Esophagus mucosa (tissue), 1 donor: ENCODE measurements around the gene PLEKHG3. TPM values are rescaled to one million over a fixed set of nuclear protein-coding genes. Genes with fewer than 3 reads are reported as not detected.
A peak's percentile ranks its signal among the peaks of the same experiment; 100 is the strongest.

ENCODE experiments used
- ATAC-seq: fragments of 200-7000 bp; cut with Tn5 transposase; one replicate; pipeline ENCODE4 v1.9.1; 2020
- total RNA-seq: library from RNA; stranded (reverse); gene quantifications from one replicate; pipeline ENCODE4 v1.2.4, GENCODE V29; 2023
- donor health status: DM: yes; HTN: yes; CAD: no.

PLEKHG3 gene
- total RNA-seq, 1 donor from 2014 or later, result 62.9 TPM

- no peak for ATAC-seq
These were observed 24.6 kb downstream of the PLEKHG3 start for GRCh38 chr14:64728856-64729255.

- no peak for ATAC-seq
These were observed 25.3 kb downstream of the PLEKHG3 start for GRCh38 chr14:64729386-64730060.

DNA sequence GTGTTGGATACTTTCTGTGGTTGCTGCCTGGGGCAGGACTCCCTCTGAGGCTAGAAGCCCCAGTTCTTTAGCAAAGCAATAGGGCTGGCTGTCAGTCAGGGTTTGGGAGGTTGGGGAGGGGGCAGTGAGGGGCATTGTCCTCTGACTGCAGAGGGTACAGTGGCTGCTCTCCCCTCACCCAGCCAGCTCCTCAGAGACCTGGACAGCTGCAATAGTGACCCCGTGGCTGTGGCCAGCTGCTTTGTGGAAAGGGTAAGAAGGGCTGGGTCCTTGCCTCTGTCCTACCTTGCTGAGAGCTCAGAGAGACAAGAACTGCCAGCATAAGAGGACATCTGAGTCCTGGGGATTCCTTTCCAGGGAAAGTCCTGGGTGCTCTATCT lies 25.8 kb downstream of the PLEKHG3 start:
- no peak for ATAC-seq

DNA sequence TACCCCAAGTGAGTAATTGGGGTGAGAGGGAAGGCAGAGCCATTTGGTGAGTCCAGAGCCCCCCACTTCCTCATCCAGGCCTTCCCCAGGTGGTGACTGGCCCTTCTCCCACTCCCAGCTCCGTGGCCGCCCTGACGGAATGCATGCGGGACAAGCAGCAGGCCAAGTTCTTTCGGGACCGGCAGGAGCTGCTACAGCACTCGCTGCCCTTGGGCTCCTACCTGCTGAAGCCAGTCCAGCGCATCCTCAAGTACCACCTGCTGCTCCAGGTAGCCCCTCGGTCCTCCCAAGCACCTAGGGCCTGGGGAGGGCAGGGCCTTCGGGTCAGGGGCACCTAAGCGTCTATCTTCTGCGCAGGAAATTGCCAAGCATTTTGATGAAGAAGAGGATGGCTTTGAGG lies 26.5 kb downstream of the PLEKHG3 start:
- no peak for ATAC-seq

GRCh38 chr14:64731141-64731581 lies 26.9 kb downstream of the PLEKHG3 start:
- no peak for ATAC-seq

- no peak for ATAC-seq
These were observed 27.8 kb downstream of the PLEKHG3 start for GRCh38 chr14:64732066-64732465.

DNA sequence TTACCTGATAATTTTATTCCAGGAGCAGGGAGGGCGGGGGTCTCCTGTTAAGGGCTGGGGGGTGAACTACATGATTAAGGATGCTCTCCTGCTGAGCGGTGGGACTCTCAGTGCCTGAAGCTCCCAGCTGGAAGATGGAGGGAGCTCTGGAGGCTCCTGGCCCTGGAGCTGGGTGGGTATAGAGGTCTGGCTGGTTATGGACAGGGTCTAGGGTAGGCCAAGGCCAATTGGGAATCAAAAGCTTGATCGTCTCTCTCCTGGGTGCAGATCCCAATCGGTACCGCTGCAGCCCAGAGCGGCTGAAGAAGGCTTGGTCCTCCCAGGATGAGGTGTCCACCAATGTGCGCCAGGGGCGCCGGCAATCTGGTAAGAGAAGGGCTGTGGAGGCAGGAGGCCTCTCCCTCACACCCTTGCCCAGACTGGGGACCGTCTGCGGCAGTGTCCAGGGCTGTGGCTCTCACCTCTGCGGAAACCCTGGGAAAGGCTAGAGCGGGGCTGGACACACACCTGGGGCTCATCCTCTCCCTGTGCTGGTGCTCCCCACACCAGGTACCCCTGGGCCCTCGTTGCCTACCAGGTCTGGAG lies 28.4 kb downstream of the PLEKHG3 start:
- ATAC-seq, result no peak

DNA sequence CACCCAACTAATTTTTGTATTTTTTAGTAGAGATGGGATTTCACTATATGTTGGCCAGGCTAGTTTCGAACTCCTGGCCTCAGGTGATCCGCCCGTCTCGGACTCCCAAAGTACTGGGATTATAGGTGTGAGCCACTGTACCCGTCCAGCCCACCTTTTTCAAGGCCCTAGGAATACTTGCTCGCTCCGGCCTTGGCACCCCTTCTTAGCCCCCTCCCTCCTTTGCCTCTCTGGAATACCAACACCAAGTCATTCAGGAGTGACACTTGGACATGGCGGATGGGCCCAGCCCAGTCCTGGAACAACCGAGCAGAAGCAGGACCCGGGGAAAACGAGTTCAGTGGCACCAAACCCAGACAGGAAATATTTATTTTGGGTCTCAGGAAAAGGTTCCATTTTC lies 29.1 kb downstream of the PLEKHG3 start:
- ATAC-seq, result no peak

- no peak for ATAC-seq
These were observed 29.7 kb downstream of the PLEKHG3 start for GRCh38 chr14:64733899-64734298.

DNA sequence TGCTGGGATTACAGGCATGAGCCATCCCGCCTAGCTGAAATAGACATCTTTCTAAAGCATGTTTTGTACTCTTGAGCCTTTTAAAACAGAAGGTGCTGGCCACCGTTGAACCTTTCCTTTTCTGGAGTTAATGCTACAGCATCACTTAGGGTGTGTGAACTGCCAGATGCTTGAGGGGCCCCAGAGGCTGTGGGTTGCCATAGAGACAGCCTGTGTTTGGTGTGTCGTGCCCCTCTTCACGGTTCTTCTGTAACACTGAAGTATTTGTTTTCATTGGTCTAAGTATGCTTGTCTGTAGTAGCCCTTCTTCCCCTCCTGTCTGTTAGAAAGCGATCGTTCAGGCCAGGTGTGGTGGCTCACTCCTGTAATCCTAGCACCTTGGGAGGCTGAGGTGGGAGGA lies 30.8 kb downstream of the PLEKHG3 start:
- ATAC-seq, result no peak

- ATAC-seq, result peak; percentile 91
These were observed 32.3 kb downstream of the PLEKHG3 start for GRCh38 chr14:64736271-64737169.

DNA sequence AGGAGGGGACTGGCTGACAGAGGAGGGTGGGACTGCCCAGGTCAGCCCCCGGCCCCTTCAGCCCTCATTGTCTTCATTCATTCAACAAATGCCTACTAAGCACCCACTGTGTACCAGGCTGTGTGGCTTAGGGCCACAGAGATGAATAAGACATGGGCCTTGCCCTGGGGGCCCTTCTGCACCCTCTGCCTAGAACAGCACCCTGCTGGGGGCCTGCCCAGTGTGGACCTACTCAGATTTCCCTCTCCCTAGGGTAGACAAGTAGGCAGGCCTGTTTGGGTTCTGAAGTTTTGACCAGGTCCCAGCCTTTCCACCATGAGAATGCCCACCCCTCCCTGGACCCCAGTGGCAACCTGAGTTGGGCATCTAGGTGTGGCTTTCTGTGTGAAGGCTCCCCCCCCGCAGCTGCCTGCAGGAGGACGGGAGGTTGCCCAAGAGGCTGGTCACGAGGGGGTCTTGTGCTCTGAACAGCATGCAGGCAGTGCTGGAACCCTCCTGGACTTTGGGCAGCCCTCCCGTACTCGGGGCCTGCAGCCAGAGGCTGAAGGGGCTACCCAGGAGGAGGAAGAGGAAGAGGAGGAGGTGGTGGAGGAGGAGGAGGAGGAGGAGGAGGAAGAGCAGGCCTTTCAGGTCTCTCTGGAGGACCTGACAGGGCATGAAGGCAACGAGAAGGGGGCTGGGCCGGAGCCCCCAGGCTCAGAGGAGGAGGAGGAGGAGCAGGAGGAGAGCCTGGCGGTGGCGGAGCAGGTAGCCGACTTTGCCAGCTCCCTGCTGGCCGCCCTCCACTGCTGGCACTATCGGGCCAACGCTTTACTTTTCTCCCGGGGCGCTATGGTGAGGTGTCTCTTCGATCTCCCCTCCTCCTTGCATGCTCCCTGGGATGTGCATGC lies 33.4 kb downstream of the PLEKHG3 start:
- peak; percentile 30 for ATAC-seq

DNA sequence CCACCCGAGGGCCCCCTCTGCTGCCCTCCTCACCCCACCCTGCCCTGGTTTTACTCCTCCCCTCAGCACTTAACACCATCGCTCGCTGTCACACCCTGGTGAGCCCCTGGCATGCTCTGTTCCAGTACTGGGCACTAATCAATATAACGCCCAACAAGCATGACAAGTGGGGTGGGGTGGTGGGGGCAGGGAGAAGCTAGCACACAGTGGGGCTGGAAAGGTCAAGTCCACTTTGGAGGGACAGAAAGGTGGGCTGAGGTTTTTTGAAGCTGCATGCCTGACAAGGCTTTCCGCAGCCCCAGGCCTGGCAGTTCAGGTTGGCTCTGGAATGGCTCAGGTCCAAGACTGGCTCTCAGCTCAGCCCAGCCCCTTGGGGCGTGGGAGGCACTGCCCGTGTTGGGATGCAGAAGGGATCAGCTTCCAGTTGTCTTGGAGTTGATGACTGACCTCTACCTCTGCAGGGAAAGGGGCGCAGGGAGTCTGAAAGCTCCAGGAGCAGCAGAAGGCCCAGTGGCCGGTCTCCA lies 34.1 kb downstream of the PLEKHG3 start:
- ATAC-seq, result no peak

DNA sequence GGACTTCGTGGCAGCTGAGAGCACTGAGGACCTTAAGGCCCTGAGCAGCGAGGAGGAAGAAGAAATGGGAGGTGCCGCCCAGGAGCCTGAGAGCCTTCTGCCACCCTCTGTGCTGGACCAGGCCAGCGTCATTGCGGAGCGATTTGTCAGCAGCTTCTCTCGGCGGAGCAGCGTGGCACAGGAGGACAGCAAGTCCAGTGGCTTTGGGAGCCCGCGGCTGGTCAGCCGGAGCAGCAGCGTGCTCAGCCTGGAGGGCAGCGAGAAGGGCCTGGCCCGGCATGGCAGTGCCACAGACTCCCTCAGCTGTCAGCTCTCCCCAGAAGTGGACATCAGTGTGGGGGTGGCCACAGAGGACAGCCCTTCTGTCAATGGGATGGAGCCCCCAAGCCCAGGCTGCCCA lies 37.0 kb downstream of the PLEKHG3 start:
- ATAC-seq, result no peak

- ATAC-seq, result no peak
These were observed 37.7 kb downstream of the PLEKHG3 start for GRCh38 chr14:64741961-64742360.

DNA sequence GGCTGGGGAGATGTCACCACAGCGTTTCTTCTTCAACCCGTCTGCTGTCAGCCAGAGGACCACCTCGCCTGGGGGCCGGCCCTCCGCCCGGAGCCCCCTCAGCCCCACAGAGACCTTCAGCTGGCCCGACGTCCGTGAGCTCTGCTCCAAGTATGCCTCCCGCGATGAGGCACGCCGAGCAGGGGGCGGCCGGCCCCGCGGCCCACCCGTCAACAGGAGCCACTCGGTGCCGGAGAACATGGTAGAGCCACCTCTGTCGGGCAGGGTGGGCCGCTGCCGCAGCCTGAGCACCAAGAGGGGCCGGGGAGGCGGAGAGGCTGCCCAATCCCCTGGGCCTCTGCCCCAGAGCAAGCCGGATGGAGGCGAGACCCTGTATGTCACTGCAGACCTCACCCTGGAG lies 38.8 kb downstream of the PLEKHG3 start:
- ATAC-seq, result no peak

GRCh38 chr14:64745511-64746091 lies 41.4 kb downstream of the PLEKHG3 start:
- no peak for ATAC-seq

GRCh38 chr14:64746298-64747250 lies 42.4 kb downstream of the PLEKHG3 start:
- ATAC-seq, result peak; percentile 4

GRCh38 chr14:64747327-64747726 lies 43.1 kb downstream of the PLEKHG3 start:
- ATAC-seq, result no peak

GRCh38 chr14:64748521-64748920 lies 44.3 kb downstream of the PLEKHG3 start:
- ATAC-seq, result no peak
